GM18511 (cell line): ENCODE measurements around the gene COCH.
"Not testable (repeated sequence)": the region's sequence is repeated elsewhere in the genome, so short reads cannot be mapped to it uniquely, and the experiment has no call there.

Experiments used
- ATAC-seq: cut with Tn5 transposase; IDR thresholded peaks from one replicate; pipeline ENCODE4 v1.9.1; 2021; ENCODE audit warnings: mild to moderate bottlenecking, moderate library complexity; ENCODE audit not compliant: unreplicated experiment

The COCH gene

GRCh38 chr14:30921305-30921704 lies 46.9 kb downstream of the COCH start:
- ATAC-seq, result no peak

- no peak for ATAC-seq
These were observed 47.4 kb downstream of the COCH start for GRCh38 chr14:30921788-30922187.

GRCh38 chr14:30925254-30925653 lies 50.9 kb downstream of the COCH start:
- no peak for ATAC-seq

GRCh38 chr14:30928462-30928861 lies 54.1 kb downstream of the COCH start:
- no peak for ATAC-seq

GRCh38 chr14:30933937-30934336 lies 59.6 kb downstream of the COCH start:
- ATAC-seq, result not testable (repeated sequence)

GRCh38 chr14:30935445-30935844 lies 61.1 kb downstream of the COCH start:
- no peak for ATAC-seq

- no peak for ATAC-seq
These were observed 64.3 kb downstream of the COCH start for GRCh38 chr14:30938617-30939016.
